SK-N-SH treated with all-trans-retinoic acid at 6 μM for 48 hours (cell line): Measurements from ENCODE around the gene TMEM125.

Experiments used
- CREB5 ChIP-seq: fragments of 250-450 bp; sonication (Bioruptor Pico); IDR thresholded peaks from 2 replicates; pipeline ENCODE4 v1.5.1; 2020; ENCODE audit warnings: low read depth, mild to moderate bottlenecking, moderate library complexity
- ISL1 ChIP-seq: fragments of 250-450 bp; sonication (Bioruptor Pico); IDR thresholded peaks from 2 replicates; pipeline ENCODE4 v2.1.2; 2022; ENCODE audit warnings: mild to moderate bottlenecking, moderate library complexity

- TF ChIP-seq CREB5 (CRISPR knock-in tag), result no peak
- TF ChIP-seq ISL1 (CRISPR knock-in tag), result no peak
These were observed at the start of gene TMEM125 for GRCh38 chr1:43269627-43270375.
